Activated T-cell treated with anti-CD3 and anti-CD28 coated beads, Interleukin-2, amount 50 U/mL, for 4 hours (primary cell): ENCODE results near the gene XPO1. TPM values are rescaled to one million over a fixed set of nuclear protein-coding genes. Genes with fewer than 3 reads are reported as not detected.

Experiments used
- ATAC-seq, 2 donors: fragments of 200-7000 bp; cut with Tn5 transposase; one replicate each; pipeline ENCODE4 v1.10.0; 2021
- DNase-seq: peaks from one replicate; pipeline ENCODE4 v3.0.0-alpha.2; 2020
- H3K27me3 Mint-ChIP-seq: one replicate; pipeline ENCODE4 v1.8.0; 2021; ENCODE audit warnings: low read depth, mixed read lengths
- H3K36me3 Mint-ChIP-seq: one replicate; pipeline ENCODE4 v1.8.0; 2022; ENCODE audit warnings: mixed read lengths; ENCODE audit not compliant: insufficient read depth
- H3K4me1 Mint-ChIP-seq: one replicate; pipeline ENCODE4 v1.8.0; 2021; ENCODE audit warnings: low read depth, mixed read lengths
- H3K4me3 Mint-ChIP-seq: one replicate; pipeline ENCODE4 v1.8.0; 2021; ENCODE audit warnings: mild to moderate bottlenecking, moderate library complexity, mixed read lengths
- H3K9me3 Mint-ChIP-seq: one replicate; pipeline ENCODE4 v1.8.0; 2021; ENCODE audit warnings: mixed read lengths
- total RNA-seq, 3 donors: library from RNA; stranded (reverse); gene quantifications; one replicate each; pipeline ENCODE4 v1.2.1, GENCODE V29; 2021

XPO1 gene
- total RNA-seq, 3 donors from 2014 or later = 184 to 211 (median 196) TPM

GRCh38 chr2:61443342-61444041 is 94.7 kb downstream of the XPO1 start:
- H3K9me3 Mint-ChIP-seq = no peaks in the 10 kb centered on the region
- peaks cover 14% of the 10 kb centered on the region for H3K36me3 Mint-ChIP-seq
- peaks cover 73% of the 10 kb centered on the region for H3K4me1 Mint-ChIP-seq
- no peak for DNase-seq
- ATAC-seq = peak; percentile 34 to 73
- H3K27me3 Mint-ChIP-seq = no peaks in the 10 kb centered on the region
- no peak overlapping the region for H3K4me3 Mint-ChIP-seq

GRCh38 chr2:61439241-61440002 is 98.7 kb downstream of the XPO1 start:
- H3K27me3 Mint-ChIP-seq = no peaks in the 10 kb centered on the region
- ATAC-seq (no peak), DNase-seq (no peak)
- H3K9me3 Mint-ChIP-seq = peaks cover 14% of the 10 kb centered on the region
- peaks cover 73% of the 10 kb centered on the region for H3K4me1 Mint-ChIP-seq
- no peak overlapping the region for H3K4me3 Mint-ChIP-seq
- peaks cover 24% of the 10 kb centered on the region for H3K36me3 Mint-ChIP-seq

GRCh38 chr2:61438670-61439069 is 99.5 kb downstream of the XPO1 start:
- Mint-ChIP-seq H3K36me3 (peaks cover 20% of the 10 kb centered on the region), H3K4me1 (peaks cover 75% of the 10 kb centered on the region), H3K9me3 (peaks cover 14% of the 10 kb centered on the region), H3K4me3 (no peak overlapping the region), H3K27me3 (no peaks in the 10 kb centered on the region)
- no peak for DNase-seq
- no peak for ATAC-seq

GRCh38 chr2:61437170-61437569 is 101.0 kb downstream of the XPO1 start:
- no peak for ATAC-seq
- H3K9me3 Mint-ChIP-seq = peaks cover 14% of the 10 kb centered on the region
- DNase-seq = no peak
- H3K36me3 Mint-ChIP-seq = peaks cover 19% of the 10 kb centered on the region
- no peak overlapping the region for H3K4me3 Mint-ChIP-seq
- H3K4me1 Mint-ChIP-seq = peaks cover 68% of the 10 kb centered on the region
- no peaks in the 10 kb centered on the region for H3K27me3 Mint-ChIP-seq

- peaks cover 19% of the 10 kb centered on the region for H3K36me3 Mint-ChIP-seq
- H3K27me3 Mint-ChIP-seq = no peaks in the 10 kb centered on the region
- H3K4me1 Mint-ChIP-seq = peaks cover 59% of the 10 kb centered on the region
- H3K9me3 Mint-ChIP-seq = peaks cover 14% of the 10 kb centered on the region
- no peak for DNase-seq
- no peak for ATAC-seq
- no peak overlapping the region for H3K4me3 Mint-ChIP-seq
Observed at GRCh38 chr2:61436092-61436491, 102.1 kb downstream of the XPO1 start.

GRCh38 chr2:61435291-61435690 is 102.9 kb downstream of the XPO1 start:
- no peak for DNase-seq
- Mint-ChIP-seq H3K36me3 (peaks cover 19% of the 10 kb centered on the region), H3K27me3 (no peaks in the 10 kb centered on the region), H3K4me3 (no peak overlapping the region), H3K4me1 (peaks cover 62% of the 10 kb centered on the region), H3K9me3 (peaks cover 14% of the 10 kb centered on the region)
- no peak for ATAC-seq

GRCh38 chr2:61434314-61434713 is 103.8 kb downstream of the XPO1 start:
- peaks cover 53% of the 10 kb centered on the region for H3K4me1 Mint-ChIP-seq
- peaks cover 19% of the 10 kb centered on the region for H3K36me3 Mint-ChIP-seq
- no peak overlapping the region for H3K4me3 Mint-ChIP-seq
- no peaks in the 10 kb centered on the region for H3K27me3 Mint-ChIP-seq
- H3K9me3 Mint-ChIP-seq = peaks cover 14% of the 10 kb centered on the region
- DNase-seq (no peak), ATAC-seq (no peak)

- H3K9me3 Mint-ChIP-seq = peaks cover 14% of the 10 kb centered on the region
- peaks cover 16% of the 10 kb centered on the region for H3K36me3 Mint-ChIP-seq
- H3K4me1 Mint-ChIP-seq = peaks cover 48% of the 10 kb centered on the region
- H3K4me3 Mint-ChIP-seq = no peak overlapping the region
- DNase-seq = no peak
- no peak for ATAC-seq
- H3K27me3 Mint-ChIP-seq = no peaks in the 10 kb centered on the region
Observed at GRCh38 chr2:61433606-61434005, 104.5 kb downstream of the XPO1 start.

GRCh38 chr2:61432990-61433389 is 105.2 kb downstream of the XPO1 start:
- H3K4me3 Mint-ChIP-seq = no peak overlapping the region
- no peak for ATAC-seq

GRCh38 chr2:61431345-61431744 is 106.8 kb downstream of the XPO1 start:
- Mint-ChIP-seq H3K36me3 (peaks cover 6% of the 10 kb centered on the region), H3K4me1 (peaks cover 49% of the 10 kb centered on the region), H3K4me3 (no peak overlapping the region), H3K9me3 (peaks cover 2% of the 10 kb centered on the region), H3K27me3 (no peaks in the 10 kb centered on the region)
- DNase-seq (no peak), ATAC-seq (no peak)

More at GRCh38 chr2:61432990-61433389, 105.2 kb downstream of the XPO1 start:
- Mint-ChIP-seq H3K27me3 (no peaks in the 10 kb centered on the region), H3K36me3 (peaks cover 15% of the 10 kb centered on the region), H3K9me3 (peaks cover 14% of the 10 kb centered on the region), H3K4me1 (peaks cover 49% of the 10 kb centered on the region)
- no peak for DNase-seq

Other genes with a start within 250 kb of the XPO1 start
- gene USP34, start 67.3 kb downstream of the XPO1 start, total RNA-seq = 10 to 100 TPM; 57.0 to 58.1 (median 58.1) TPM